Nephron (organoid): Measurements from ENCODE around the gene SMIM10L2A.
"Not testable (repeated sequence)": the region's sequence is repeated elsewhere in the genome, so short reads cannot be mapped to it uniquely, and the experiment has no call there.

ENCODE experiments used
- H3K27ac Mint-ChIP-seq, 3 experiments: 2 replicates each; pipeline ENCODE4 v1.8.0; 2020; ENCODE audit warnings: mixed read lengths in 3 of 3, mild to moderate bottlenecking in 2 of 3, moderate library complexity in 1 of 3
- H3K27me3 Mint-ChIP-seq: 2 replicates; pipeline ENCODE4 v1.8.0; 2021; ENCODE audit warnings: low read depth, mild to moderate bottlenecking, moderate library complexity, mixed read lengths
- H3K36me3 Mint-ChIP-seq: 2 replicates; pipeline ENCODE4 v1.8.0; 2020; ENCODE audit warnings: low read depth, mixed read lengths
- H3K4me1 Mint-ChIP-seq: 2 replicates; pipeline ENCODE4 v1.8.0; 2020; ENCODE audit warnings: mixed read lengths
- H3K4me3 Mint-ChIP-seq, 3 experiments: 2 replicates each; pipeline ENCODE4 v1.8.0; 2020; ENCODE audit warnings: mild to moderate bottlenecking in 3 of 3, mixed read lengths in 3 of 3, moderate library complexity in 2 of 3
- H3K9me3 Mint-ChIP-seq: 2 replicates; pipeline ENCODE4 v1.8.0; 2020; ENCODE audit warnings: mixed read lengths
- CTCF ChIP-seq, 3 experiments: fragments of 200-600 bp; sonication (generic); IDR thresholded peaks; one replicate each; pipeline ENCODE4 v1.5.0; 2021; ENCODE audit warnings: antibody characterized with exemption in 3 of 3; ENCODE audit not compliant: unreplicated experiment in 3 of 3

Gene SMIM10L2A

GRCh38 chrX:135395064-135395463 lies 26.7 kb upstream of the SMIM10L2A start:
- TF ChIP-seq CTCF (IDR thresholded peaks at IDR 0.05; ENCODE audit: unreplicated experiment in 3 of 3): no peak
- Mint-ChIP-seq H3K27ac (no peak overlapping the region), H3K4me3 (no peak overlapping the region), H3K36me3 (no peaks in the 10 kb centered on the region), H3K9me3 (peaks cover 11% of the 10 kb centered on the region), H3K27me3 (no peaks in the 10 kb centered on the region), H3K4me1 (no peaks in the 10 kb centered on the region)

- Mint-ChIP-seq H3K9me3 (peaks cover 11% of the 10 kb centered on the region), H3K27me3 (no peaks in the 10 kb centered on the region), H3K4me3 (no peak overlapping the region), H3K4me1 (no peaks in the 10 kb centered on the region), H3K36me3 (no peaks in the 10 kb centered on the region), H3K27ac (no peak overlapping the region)
- no peak for TF ChIP-seq CTCF (IDR thresholded peaks at IDR 0.05; ENCODE audit: unreplicated experiment in 3 of 3)
Measured at GRCh38 chrX:135396109-135396508, 25.6 kb upstream of the SMIM10L2A start.

GRCh38 chrX:135396566-135396965 lies 25.2 kb upstream of the SMIM10L2A start:
- H3K9me3 Mint-ChIP-seq: peaks cover 8% of the 10 kb centered on the region
- H3K4me1 Mint-ChIP-seq: no peaks in the 10 kb centered on the region
- no peak overlapping the region for H3K4me3 Mint-ChIP-seq
- no peaks in the 10 kb centered on the region for H3K36me3 Mint-ChIP-seq
- H3K27me3 Mint-ChIP-seq: no peaks in the 10 kb centered on the region
- no peak overlapping the region for H3K27ac Mint-ChIP-seq
- TF ChIP-seq CTCF (IDR thresholded peaks at IDR 0.05; ENCODE audit: unreplicated experiment in 3 of 3): no peak

GRCh38 chrX:135397652-135398051 lies 24.1 kb upstream of the SMIM10L2A start:
- Mint-ChIP-seq H3K4me1 (no peaks in the 10 kb centered on the region), H3K4me3 (no peak overlapping the region), H3K36me3 (no peaks in the 10 kb centered on the region), H3K27ac (no peak overlapping the region), H3K27me3 (no peaks in the 10 kb centered on the region), H3K9me3 (peaks cover 8% of the 10 kb centered on the region)
- no peak for TF ChIP-seq CTCF (IDR thresholded peaks at IDR 0.05; ENCODE audit: unreplicated experiment in 3 of 3)

GRCh38 chrX:135403374-135403773 lies 18.4 kb upstream of the SMIM10L2A start:
- H3K36me3 Mint-ChIP-seq: no peaks in the 10 kb centered on the region
- peaks cover 4% of the 10 kb centered on the region for H3K27me3 Mint-ChIP-seq
- H3K27ac Mint-ChIP-seq: no peak overlapping the region
- no peak for TF ChIP-seq CTCF (IDR thresholded peaks at IDR 0.05; ENCODE audit: unreplicated experiment in 3 of 3)
- peaks cover 2% of the 10 kb centered on the region for H3K9me3 Mint-ChIP-seq
- no peak overlapping the region for H3K4me3 Mint-ChIP-seq
- H3K4me1 Mint-ChIP-seq: no peaks in the 10 kb centered on the region

GRCh38 chrX:135406428-135406827 lies 15.3 kb upstream of the SMIM10L2A start:
- H3K27ac Mint-ChIP-seq: peak overlapping the region in 1 of 3 experiments; percentile 41
- not testable (repeated sequence) for H3K36me3 Mint-ChIP-seq, H3K9me3 Mint-ChIP-seq, H3K4me3 Mint-ChIP-seq, H3K27me3 Mint-ChIP-seq, H3K4me1 Mint-ChIP-seq
